Activated CD4-positive, alpha-beta T cell treated with anti-CD3 and anti-CD28 coated beads, Interleukin-2, amount 10 ng/mL, durations not matched to agents 24 days and 14 days (primary cell): ENCODE results near the gene MX2. TPM values are rescaled to one million over a fixed set of nuclear protein-coding genes. Genes with fewer than 3 reads are reported as not detected.

Experiments used
- DNase-seq: peaks from one replicate; pipeline ENCODE4 v3.0.0; 2022
- H3K27ac Mint-ChIP-seq: one replicate; pipeline ENCODE4 v1.8.0; 2022; ENCODE audit warnings: mild to moderate bottlenecking, mixed read lengths
- H3K27me3 Mint-ChIP-seq: one replicate; pipeline ENCODE4 v1.8.0; 2022; ENCODE audit warnings: mixed read lengths
- H3K36me3 Mint-ChIP-seq: one replicate; pipeline ENCODE4 v1.8.0; 2022; ENCODE audit warnings: low read depth, mild to moderate bottlenecking, mixed read lengths
- H3K4me1 Mint-ChIP-seq: one replicate; pipeline ENCODE4 v1.8.0; 2021; ENCODE audit warnings: mixed read lengths
- H3K4me3 Mint-ChIP-seq: one replicate; pipeline ENCODE4 v1.8.0; 2022; ENCODE audit warnings: mild to moderate bottlenecking, moderate library complexity, mixed read lengths
- H3K9me3 Mint-ChIP-seq: one replicate; pipeline ENCODE4 v1.8.0; 2021; ENCODE audit warnings: mixed read lengths
- intact Hi-C: fragments of 100-400 bp; cut with micrococcal nuclease; formaldehyde crosslinking; loops from one replicate; pipeline ENCODE4 v1.15.1; 2023
- total RNA-seq: library from RNA; stranded (reverse); gene quantifications from 2 replicates; pipeline ENCODE4 v1.2.3, GENCODE V29; 2022

The MX2 gene
- total RNA-seq, 1 donor from 2014 or later: 8.6 TPM

- no peak for DNase-seq
- H3K36me3 Mint-ChIP-seq: peaks cover 64% of the 10 kb centered on the region
- H3K4me3 Mint-ChIP-seq: peak overlapping the region; percentile 97
- peaks cover 68% of the 10 kb centered on the region for H3K4me1 Mint-ChIP-seq
- intact Hi-C loops: loop anchor here (5.0 to 10.0 kb wide), 2 partner anchors 573 to 806 kb away; no protein-coding TSS in a partner anchor
- peak overlapping the region; percentile 98 for H3K27ac Mint-ChIP-seq
- H3K27me3 Mint-ChIP-seq: no peaks in the 10 kb centered on the region
- H3K9me3 Mint-ChIP-seq: no peaks in the 10 kb centered on the region
Measured at GRCh38 chr21:41428847-41429246, 67.0 kb downstream of the MX2 start.

- H3K27me3 Mint-ChIP-seq: no peaks in the 10 kb centered on the region
- no peak for DNase-seq
- H3K4me1 Mint-ChIP-seq: peaks cover 65% of the 10 kb centered on the region
- intact Hi-C loops: loop anchor here (5.0 to 10.0 kb wide), 2 partner anchors 573 to 805 kb away; no protein-coding TSS in a partner anchor
- no peak overlapping the region for H3K27ac Mint-ChIP-seq
- peaks cover under 1% of the 10 kb centered on the region for H3K9me3 Mint-ChIP-seq
- peaks cover 69% of the 10 kb centered on the region for H3K36me3 Mint-ChIP-seq
- H3K4me3 Mint-ChIP-seq: peak overlapping the region; percentile 97
Measured at GRCh38 chr21:41429305-41429704, 67.5 kb downstream of the MX2 start.

GRCh38 chr21:41429925-41430491 is 68.2 kb downstream of the MX2 start:
- H3K27ac Mint-ChIP-seq: peak overlapping the region; percentile 31
- H3K4me3 Mint-ChIP-seq: peak overlapping the region; percentile 62
- intact Hi-C loops: loop anchor here (5.0 to 10.0 kb wide), 2 partner anchors 572 to 805 kb away; no protein-coding TSS in a partner anchor
- peaks cover 76% of the 10 kb centered on the region for H3K36me3 Mint-ChIP-seq
- H3K4me1 Mint-ChIP-seq: peaks cover 63% of the 10 kb centered on the region
- DNase-seq: no peak
- no peaks in the 10 kb centered on the region for H3K27me3 Mint-ChIP-seq
- peaks cover 4% of the 10 kb centered on the region for H3K9me3 Mint-ChIP-seq

DNA sequence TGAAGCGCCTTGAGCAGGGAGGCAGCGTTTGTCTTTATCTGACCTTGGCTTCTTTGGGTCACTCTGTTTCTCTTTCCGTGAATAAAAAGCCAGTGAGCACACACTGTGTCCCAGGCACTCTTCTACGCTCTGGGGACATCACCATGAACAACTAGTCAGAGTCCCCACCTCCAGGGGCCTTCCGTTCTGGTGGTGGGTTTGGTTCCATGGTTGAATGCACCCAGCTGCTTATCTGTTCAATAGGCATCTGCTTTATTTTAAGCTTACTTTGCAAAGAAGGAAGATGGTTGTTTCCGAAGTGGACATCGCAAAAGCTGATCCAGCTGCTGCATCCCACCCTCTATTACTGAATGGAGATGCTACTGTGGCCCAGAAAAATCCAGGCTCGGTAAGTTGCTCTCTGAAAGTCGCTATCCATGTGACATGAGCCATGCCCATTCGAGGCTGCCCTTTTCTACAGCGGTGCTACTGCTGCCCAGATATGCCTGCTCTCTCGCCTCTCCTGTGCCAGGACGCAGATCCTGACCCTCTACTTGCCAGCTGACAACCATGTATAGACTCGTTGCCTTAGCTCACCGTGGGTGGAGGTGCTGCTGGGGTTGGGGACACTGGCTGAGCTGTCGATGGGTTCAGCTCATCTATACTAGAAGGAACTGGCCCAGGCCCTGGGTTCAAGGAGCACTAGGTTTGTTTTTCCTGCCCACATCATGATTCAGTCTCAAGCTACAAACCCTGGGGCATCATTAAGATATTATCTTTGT is 70.1 kb downstream of the MX2 start:
- no peak for DNase-seq
- H3K9me3 Mint-ChIP-seq: peaks cover 8% of the 10 kb centered on the region
- H3K4me1 Mint-ChIP-seq: peaks cover 65% of the 10 kb centered on the region
- intact Hi-C loops: no loop called here
- peaks cover 90% of the 10 kb centered on the region for H3K36me3 Mint-ChIP-seq
- no peaks in the 10 kb centered on the region for H3K27me3 Mint-ChIP-seq
- peak overlapping the region; percentile 26 for H3K4me3 Mint-ChIP-seq
- H3K27ac Mint-ChIP-seq: peak overlapping the region; percentile 67

- H3K27ac Mint-ChIP-seq: peak overlapping the region; percentile 74
- intact Hi-C loops: no loop called here
- H3K4me1 Mint-ChIP-seq: peaks cover 63% of the 10 kb centered on the region
- H3K27me3 Mint-ChIP-seq: no peaks in the 10 kb centered on the region
- no peak for DNase-seq
- H3K4me3 Mint-ChIP-seq: no peak overlapping the region
- peaks cover 91% of the 10 kb centered on the region for H3K36me3 Mint-ChIP-seq
- H3K9me3 Mint-ChIP-seq: peaks cover 8% of the 10 kb centered on the region
Measured at GRCh38 chr21:41432562-41433460, 71.0 kb downstream of the MX2 start.

DNA sequence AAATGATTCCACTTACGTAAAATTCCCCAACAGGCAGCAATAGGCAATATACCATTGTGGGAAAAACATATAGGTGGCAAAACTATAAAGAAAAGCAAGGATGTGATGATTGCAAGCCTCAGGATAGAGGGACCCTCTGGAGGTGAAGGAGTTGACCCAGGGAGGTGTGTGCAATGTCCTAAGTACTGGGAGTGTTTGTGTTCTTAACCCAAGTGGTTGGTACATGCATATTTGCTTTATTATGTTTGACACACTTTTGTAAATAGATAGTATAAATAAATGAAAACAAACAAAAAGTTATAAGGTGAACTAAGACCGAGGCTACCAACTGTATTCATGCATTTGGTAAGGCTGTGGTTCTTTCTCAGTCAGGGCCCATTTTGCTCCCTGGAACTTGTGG is 71.7 kb downstream of the MX2 start:
- H3K27ac Mint-ChIP-seq: no peak overlapping the region
- H3K36me3 Mint-ChIP-seq: peaks cover 91% of the 10 kb centered on the region
- H3K4me3 Mint-ChIP-seq: no peak overlapping the region
- H3K27me3 Mint-ChIP-seq: no peaks in the 10 kb centered on the region
- DNase-seq: no peak
- peaks cover 8% of the 10 kb centered on the region for H3K9me3 Mint-ChIP-seq
- peaks cover 59% of the 10 kb centered on the region for H3K4me1 Mint-ChIP-seq
- intact Hi-C loops: no loop called here

DNA sequence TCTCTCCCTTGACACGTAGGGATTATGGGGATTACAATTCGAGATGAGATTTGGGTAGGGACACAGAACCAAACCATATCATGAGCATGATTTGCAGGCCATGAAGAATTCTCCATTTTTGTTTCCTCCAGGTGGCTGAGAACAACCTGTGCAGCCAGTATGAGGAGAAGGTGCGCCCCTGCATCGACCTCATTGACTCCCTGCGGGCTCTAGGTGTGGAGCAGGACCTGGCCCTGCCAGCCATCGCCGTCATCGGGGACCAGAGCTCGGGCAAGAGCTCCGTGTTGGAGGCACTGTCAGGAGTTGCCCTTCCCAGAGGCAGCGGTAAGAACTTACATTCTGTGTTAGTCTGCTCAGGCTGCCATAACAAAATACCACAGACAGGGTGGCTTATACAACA is 73.9 kb downstream of the MX2 start:
- intact Hi-C loops: no loop called here
- no peak for DNase-seq
- Mint-ChIP-seq H3K27me3 (no peaks in the 10 kb centered on the region), H3K36me3 (peaks cover 92% of the 10 kb centered on the region), H3K9me3 (peaks cover 8% of the 10 kb centered on the region), H3K27ac (no peak overlapping the region), H3K4me3 (no peak overlapping the region), H3K4me1 (peaks cover 50% of the 10 kb centered on the region)

GRCh38 chr21:41437729-41438128 is 75.9 kb downstream of the MX2 start:
- Mint-ChIP-seq H3K9me3 (peaks cover 8% of the 10 kb centered on the region), H3K36me3 (peaks cover 88% of the 10 kb centered on the region), H3K4me1 (peaks cover 48% of the 10 kb centered on the region), H3K27ac (peak overlapping the region; percentile 64), H3K27me3 (no peaks in the 10 kb centered on the region), H3K4me3 (no peak overlapping the region)
- no peak for DNase-seq
- intact Hi-C loops: no loop called here

DNA sequence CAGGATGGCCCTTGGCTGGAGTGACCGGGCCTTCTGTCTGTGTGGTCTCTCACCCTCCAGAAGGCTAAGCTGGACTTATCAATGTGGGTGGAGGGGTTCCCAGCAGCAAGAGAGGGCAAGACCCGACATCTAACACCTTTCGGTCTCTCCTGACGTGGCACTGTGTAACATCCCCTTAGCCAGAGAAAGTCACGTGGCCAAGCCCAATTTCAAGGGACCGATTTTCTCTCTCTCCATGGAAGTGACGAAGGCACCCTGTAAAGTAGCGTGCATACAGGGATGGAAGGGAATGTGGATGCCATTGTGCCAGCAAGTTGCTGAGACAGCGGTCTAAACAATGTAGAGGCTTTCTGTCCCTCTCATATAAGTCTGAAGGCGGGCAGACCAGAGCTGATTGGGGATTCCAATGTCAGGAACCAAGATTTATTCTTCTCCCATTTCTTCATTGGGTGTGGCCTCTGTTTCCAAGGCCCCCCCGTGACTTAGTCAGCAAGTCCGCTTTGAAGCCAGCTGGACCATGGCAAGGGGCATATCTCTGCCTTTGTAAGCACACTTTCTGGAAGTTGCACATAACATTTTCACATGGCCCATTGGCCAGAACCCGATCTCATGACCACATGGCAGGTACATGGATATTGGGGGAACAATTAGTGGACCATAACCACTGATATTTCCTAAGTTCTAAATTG is 76.7 kb downstream of the MX2 start:
- Mint-ChIP-seq H3K36me3 (peaks cover 88% of the 10 kb centered on the region), H3K9me3 (peaks cover 8% of the 10 kb centered on the region), H3K27me3 (no peaks in the 10 kb centered on the region), H3K4me3 (no peak overlapping the region), H3K27ac (peak overlapping the region; percentile 34), H3K4me1 (peaks cover 44% of the 10 kb centered on the region)
- intact Hi-C loops: no loop called here
- DNase-seq: no peak

- no peak for DNase-seq
- intact Hi-C loops: no loop called here
- Mint-ChIP-seq H3K4me3 (no peak overlapping the region), H3K27ac (no peak overlapping the region), H3K36me3 (peaks cover 86% of the 10 kb centered on the region), H3K27me3 (no peaks in the 10 kb centered on the region), H3K4me1 (peaks cover 44% of the 10 kb centered on the region), H3K9me3 (peaks cover 8% of the 10 kb centered on the region)
Measured at GRCh38 chr21:41439248-41439647, 77.4 kb downstream of the MX2 start.

DNA sequence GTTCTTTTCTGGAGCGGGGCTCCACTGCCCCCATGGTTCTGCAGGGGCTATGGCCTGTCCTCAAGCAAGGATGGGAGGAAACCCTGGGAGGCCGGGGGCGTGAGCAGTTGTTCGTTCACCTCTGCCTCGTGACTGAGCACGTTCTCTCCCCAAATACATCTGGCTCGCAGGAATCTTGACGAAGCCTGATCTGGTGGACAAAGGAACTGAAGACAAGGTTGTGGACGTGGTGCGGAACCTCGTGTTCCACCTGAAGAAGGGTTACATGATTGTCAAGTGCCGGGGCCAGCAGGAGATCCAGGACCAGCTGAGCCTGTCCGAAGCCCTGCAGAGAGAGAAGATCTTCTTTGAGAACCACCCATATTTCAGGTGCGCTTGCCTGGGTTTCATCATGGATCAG is 79.7 kb downstream of the MX2 start:
- Mint-ChIP-seq H3K36me3 (peaks cover 82% of the 10 kb centered on the region), H3K27ac (peak overlapping the region; percentile 40), H3K9me3 (no peaks in the 10 kb centered on the region), H3K4me3 (no peak overlapping the region), H3K4me1 (peaks cover 32% of the 10 kb centered on the region), H3K27me3 (no peaks in the 10 kb centered on the region)
- DNase-seq: no peak
- intact Hi-C loops: no loop called here

- H3K27ac Mint-ChIP-seq: peak overlapping the region; percentile 27
- intact Hi-C loops: no loop called here
- H3K27me3 Mint-ChIP-seq: no peaks in the 10 kb centered on the region
- no peak for DNase-seq
- peaks cover 29% of the 10 kb centered on the region for H3K4me1 Mint-ChIP-seq
- peaks cover 84% of the 10 kb centered on the region for H3K36me3 Mint-ChIP-seq
- no peak overlapping the region for H3K4me3 Mint-ChIP-seq
- no peaks in the 10 kb centered on the region for H3K9me3 Mint-ChIP-seq
Measured at GRCh38 chr21:41442481-41443186, 80.8 kb downstream of the MX2 start.

- Mint-ChIP-seq H3K4me1 (peaks cover 24% of the 10 kb centered on the region), H3K4me3 (no peak overlapping the region), H3K9me3 (no peaks in the 10 kb centered on the region), H3K27me3 (no peaks in the 10 kb centered on the region), H3K27ac (no peak overlapping the region), H3K36me3 (peaks cover 82% of the 10 kb centered on the region)
- DNase-seq: no peak
- intact Hi-C loops: no loop called here
Measured at GRCh38 chr21:41443562-41443961, 81.7 kb downstream of the MX2 start.
